ENCODE data around the gene CCDC102B.

DNA sequence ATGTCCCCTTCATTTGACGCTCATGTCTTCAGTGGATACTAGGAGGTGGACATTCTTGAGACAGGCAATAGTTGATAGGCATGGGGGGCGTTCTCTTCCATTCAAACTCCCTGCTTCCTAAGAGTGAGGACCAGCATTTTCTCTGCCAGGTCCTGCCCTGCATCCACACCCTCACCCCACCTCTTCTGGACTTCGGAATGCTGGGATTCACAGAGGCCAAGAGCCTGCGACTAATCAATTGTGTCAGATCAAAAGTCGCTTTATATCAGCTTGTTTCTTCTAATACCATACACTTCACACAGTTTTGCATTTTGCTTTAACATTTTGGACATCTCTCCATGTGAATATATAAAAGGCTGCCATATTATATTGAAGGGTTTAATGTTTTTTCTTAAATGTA, 210.7 kb downstream of the CCDC102B start:
- TF ChIP-seq, protein P1, sequence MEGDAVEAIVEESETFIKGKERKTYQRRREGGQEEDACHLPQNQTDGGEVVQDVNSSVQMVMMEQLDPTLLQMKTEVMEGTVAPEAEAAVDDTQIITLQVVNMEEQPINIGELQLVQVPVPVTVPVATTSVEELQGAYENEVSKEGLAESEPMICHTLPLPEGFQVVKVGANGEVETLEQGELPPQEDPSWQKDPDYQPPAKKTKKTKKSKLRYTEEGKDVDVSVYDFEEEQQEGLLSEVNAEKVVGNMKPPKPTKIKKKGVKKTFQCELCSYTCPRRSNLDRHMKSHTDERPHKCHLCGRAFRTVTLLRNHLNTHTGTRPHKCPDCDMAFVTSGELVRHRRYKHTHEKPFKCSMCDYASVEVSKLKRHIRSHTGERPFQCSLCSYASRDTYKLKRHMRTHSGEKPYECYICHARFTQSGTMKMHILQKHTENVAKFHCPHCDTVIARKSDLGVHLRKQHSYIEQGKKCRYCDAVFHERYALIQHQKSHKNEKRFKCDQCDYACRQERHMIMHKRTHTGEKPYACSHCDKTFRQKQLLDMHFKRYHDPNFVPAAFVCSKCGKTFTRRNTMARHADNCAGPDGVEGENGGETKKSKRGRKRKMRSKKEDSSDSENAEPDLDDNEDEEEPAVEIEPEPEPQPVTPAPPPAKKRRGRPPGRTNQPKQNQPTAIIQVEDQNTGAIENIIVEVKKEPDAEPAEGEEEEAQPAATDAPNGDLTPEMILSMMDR (conservative IDR thresholded peaks at IDR 0.05; ENCODE audit: low read depth, low read length): no peak
- TF ChIP-seq EZH2phosphoT487 (IDR thresholded peaks at IDR 0.05; ENCODE audit: borderline replicate concordance, low read length) (no peak), EZH2 (IDR thresholded peaks at IDR 0.05; ENCODE audit: low read length, unreplicated experiment) (no peak)
